ENCODE measurements around the gene GPR162.

GRCh38 chr12:6780573-6780972 is 41.0 kb upstream of the GPR162 start:
- TF ChIP-seq TAF1 (IDR thresholded peaks at IDR 0.05; ENCODE audit: borderline replicate concordance, low read depth, low read length) (no peak), POLR2A (IDR thresholded peaks at IDR 0.05; ENCODE audit: low read depth, low read length) (no peak), POLR2AphosphoS5 (IDR thresholded peaks at IDR 0.05; ENCODE audit: low read depth, low read length) (no peak)
